Fibroblast of mammary gland (primary cell): ENCODE results near the gene RMDN2.
"Not testable (repeated sequence)": the region's sequence is repeated elsewhere in the genome, so short reads cannot be mapped to it uniquely, and the experiment has no call there.

Experiments
- DNase-seq: peaks from one replicate; pipeline ENCODE4 v3.0.0-alpha.2; 2010; ENCODE audit warnings: low read depth
- H3K4me3 ChIP-seq: 2 replicates; pipeline ENCODE4 v1.5.1; 2011; ENCODE audit warnings: low read depth, mild to moderate bottlenecking, low read length, moderate library complexity; ENCODE audit not compliant: control insufficient read depth
- CTCF ChIP-seq: conservative IDR thresholded peaks from 2 replicates; pipeline ENCODE4 v1.5.1; 2011; ENCODE audit warnings: low read depth, low read length, inconsistent platforms; ENCODE audit not compliant: control insufficient read depth, insufficient read depth

Gene RMDN2

DNA sequence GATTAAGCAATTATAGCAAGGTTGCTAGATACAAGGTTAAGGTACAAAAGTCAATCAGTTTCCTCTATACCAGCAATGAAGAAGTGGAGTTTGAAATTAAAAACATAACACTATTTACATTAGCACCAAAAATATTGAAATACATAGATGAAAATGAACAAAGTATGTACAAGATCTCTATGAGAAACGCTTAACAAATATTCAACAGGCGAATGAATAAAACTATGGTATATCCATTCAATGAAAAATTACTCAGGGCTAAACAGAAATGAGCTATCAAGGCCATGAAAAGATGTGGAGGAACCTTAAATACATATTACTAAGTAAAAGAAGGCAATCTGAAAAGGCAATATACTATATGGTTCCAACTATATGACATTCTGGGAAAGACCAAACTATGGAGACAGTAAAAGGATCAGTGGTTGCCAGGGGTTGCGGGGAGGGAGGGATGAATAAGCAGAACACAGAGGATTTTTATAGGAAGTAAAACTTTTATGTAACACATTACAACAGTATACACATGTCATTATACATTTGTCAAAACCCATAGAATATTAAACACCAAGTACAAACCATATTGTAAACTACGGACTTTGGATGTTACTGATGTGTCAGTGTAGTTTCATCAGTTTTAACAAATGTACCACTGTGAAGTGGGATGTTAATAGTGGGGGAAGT lies 62.1 kb downstream of the RMDN2 start:
- DNase-seq: no peak
- no peak overlapping the region for H3K4me3 ChIP-seq
- no peak for TF ChIP-seq CTCF

DNA sequence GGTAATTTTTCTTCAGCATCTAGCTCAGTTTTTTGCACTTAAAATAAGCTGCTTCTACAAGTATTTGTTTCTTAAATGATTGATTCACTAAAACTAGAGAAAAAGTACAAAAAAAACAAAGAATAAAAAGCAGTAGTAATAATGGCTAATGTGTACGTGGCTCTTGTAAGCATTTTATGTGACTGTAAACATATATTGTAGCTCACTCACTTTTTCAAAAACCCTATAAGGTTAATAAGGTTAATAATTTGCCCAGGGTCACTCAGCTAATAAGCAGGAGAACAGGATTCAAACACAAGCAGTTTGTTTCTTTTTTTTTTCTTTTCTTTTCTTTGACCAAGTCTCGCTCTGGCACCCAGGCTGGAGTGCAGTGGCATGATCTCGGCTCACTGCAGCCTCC lies 67.5 kb downstream of the RMDN2 start:
- DNase-seq: no peak
- TF ChIP-seq CTCF: no peak
- no peak overlapping the region for H3K4me3 ChIP-seq

GRCh38 chr2:37993143-37993542 lies 68.1 kb downstream of the RMDN2 start:
- H3K4me3 ChIP-seq: no peak overlapping the region
- DNase-seq: peak; percentile 38
- TF ChIP-seq CTCF: peak; percentile 29

- H3K4me3 ChIP-seq: no peak overlapping the region
- no peak for TF ChIP-seq CTCF
- DNase-seq: peak; percentile 46
Measured at GRCh38 chr2:37997629-37998028, 72.5 kb downstream of the RMDN2 start.

GRCh38 chr2:38000485-38001222 lies 75.6 kb downstream of the RMDN2 start:
- no peak overlapping the region for H3K4me3 ChIP-seq
- TF ChIP-seq CTCF: no peak
- no peak for DNase-seq

GRCh38 chr2:38010187-38010586 lies 85.1 kb downstream of the RMDN2 start:
- H3K4me3 ChIP-seq, DNase-seq: not testable (repeated sequence)

DNA sequence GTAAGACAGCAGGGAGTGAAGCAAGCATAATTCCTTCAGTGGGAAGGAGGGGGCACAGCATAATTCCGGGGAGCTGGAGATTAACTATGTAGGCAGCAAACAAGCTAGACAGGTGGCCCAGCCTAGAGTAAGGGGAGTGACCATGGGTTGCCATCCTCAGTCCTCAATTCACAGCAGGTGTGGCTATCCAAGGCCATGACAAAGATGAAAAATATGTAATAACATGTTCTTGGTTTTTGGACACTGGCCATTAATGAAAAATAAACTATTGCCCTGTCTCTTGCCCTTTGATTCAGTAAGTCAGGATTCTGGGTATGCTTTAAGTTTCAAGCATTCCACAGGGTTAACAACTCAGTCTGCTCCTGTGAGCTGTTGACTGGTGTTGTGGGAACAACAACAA lies 85.9 kb downstream of the RMDN2 start:
- TF ChIP-seq CTCF: no peak
- H3K4me3 ChIP-seq: no peak overlapping the region
- no peak for DNase-seq
